ENCODE measurements around the gene HMBS. TPM values are rescaled to one million over a fixed set of nuclear protein-coding genes. Genes with fewer than 3 reads are reported as not detected.

Gene HMBS
- total RNA-seq (2014; rRNA removed; shearing (Covaris generic)) = 9.5 and 13.5 TPM in 2 replicates

DNA sequence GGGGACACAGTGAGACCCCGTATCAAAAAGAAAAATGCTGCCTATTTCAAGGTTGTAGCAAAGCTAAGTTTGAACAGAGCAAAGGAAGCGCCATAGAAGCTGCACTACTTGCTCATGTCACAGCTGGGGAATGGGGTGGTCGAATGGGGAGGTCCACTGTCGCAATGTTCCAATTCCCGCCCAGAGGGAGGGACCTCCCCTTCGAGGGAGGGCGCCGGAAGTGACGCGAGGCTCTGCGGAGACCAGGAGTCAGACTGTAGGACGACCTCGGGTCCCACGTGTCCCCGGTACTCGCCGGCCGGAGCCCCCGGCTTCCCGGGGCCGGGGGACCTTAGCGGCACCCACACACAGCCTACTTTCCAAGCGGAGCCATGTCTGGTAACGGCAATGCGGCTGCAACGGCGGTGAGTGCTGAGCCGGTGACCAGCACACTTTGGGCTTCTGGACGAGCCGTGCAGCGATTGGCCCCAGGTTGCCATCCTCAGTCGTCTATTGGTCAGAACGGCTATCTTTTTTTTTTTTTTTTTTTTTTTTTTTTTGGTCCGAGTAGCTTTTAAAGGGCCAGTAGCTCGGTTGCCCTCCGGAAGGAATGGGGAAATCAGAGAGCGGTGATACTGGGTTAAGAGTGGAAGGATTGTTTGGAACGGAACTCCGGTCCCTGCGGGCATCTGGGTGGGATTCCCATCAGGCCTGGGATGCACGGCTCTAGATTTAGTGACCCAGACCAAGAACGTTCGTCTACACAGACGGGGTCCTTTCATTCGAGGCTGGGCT is at the start of gene HMBS:
TSS of gene HMBS (plus strand) at position 219 of the 774 bp plus-strand sequence. CDS start at position 372, 153 bp downstream.

DNA sequence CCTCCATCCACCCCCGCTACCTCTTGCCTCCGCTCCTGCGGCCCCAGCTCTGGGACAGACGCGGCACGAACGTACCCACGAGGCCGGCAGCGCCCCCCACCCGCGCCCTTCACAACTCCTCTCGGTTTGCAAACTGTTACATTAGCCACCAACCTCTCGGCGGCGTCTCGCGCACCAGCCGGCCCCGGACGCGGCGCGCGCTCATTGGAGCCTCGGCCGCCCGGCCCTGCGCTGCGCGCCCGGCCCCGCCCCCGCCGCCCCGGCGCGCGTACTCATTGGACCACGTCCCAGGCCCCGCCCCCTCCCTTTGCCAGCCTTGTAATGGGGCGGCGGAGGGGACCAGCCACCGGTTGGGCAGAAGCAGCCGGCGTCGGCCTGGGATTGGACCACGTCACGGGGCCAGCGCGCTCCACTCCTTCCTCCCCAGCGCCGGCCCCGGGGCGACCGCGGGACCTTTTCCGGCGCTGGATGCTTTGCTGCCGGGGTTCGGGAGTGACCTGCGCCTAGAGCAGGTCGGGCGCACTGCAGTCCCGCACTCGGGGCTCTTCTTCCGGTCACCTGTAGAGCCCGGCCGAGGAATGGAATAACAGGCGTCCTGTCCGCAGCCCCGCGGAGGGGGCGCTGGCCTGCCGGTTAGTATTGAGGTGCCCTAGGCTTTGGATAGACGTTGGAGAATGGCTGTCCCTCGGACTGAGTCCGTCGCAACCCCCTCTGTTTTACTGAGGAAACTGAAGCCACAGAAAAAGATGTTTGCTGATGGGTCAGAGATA is 27.5 kb upstream of the HMBS start, which contains the start of gene HYOU1:
TSS of gene HYOU1 (minus strand) at position 206 of the 770 bp plus-strand sequence. CDS start 1,045 bp downstream, outside the sequence.

DNA sequence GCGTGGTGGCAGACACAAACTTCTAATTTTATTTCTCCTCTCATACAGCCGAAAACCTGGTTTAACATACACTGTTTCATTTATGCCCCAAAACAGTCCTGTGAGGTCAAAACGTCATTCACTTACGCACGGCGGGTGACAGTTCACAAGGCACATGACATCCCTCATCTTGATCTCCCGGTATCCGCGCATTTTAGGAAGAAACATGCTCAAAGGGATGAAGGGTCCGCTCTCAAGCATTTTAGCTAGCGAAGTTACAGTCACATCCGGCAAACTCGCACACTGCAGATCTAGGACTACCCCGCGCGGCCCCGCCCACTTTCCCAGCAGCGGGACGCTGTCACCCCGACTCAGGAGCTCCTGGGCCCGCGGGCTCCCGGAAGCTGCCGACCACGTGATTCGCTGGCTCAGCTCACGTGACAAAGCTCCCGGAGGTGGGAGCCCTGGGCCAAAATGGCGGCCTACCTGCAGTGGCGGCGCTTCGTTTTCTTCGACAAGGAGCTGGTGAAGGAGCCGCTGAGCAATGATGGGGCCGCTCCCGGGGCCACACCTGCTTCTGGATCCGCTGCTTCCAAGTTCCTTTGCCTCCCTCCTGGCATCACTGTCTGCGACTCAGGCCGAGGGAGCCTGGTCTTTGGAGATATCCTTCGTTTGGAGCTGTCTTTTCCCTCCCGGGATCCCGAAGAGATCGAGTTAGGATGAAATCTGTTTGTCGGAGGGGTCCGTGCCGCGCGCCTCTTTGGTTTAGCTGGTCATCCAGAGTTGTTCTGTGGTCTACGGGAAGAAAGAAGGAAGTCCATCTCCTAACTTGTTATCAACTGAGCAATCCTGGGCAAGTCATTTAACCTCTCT is 17.1 kb upstream of the HMBS start, which contains the start of gene VPS11:
TSS of gene VPS11 (plus strand) at position 448 of the 852 bp plus-strand sequence. CDS start at position 454, 6 bp downstream.

DNA sequence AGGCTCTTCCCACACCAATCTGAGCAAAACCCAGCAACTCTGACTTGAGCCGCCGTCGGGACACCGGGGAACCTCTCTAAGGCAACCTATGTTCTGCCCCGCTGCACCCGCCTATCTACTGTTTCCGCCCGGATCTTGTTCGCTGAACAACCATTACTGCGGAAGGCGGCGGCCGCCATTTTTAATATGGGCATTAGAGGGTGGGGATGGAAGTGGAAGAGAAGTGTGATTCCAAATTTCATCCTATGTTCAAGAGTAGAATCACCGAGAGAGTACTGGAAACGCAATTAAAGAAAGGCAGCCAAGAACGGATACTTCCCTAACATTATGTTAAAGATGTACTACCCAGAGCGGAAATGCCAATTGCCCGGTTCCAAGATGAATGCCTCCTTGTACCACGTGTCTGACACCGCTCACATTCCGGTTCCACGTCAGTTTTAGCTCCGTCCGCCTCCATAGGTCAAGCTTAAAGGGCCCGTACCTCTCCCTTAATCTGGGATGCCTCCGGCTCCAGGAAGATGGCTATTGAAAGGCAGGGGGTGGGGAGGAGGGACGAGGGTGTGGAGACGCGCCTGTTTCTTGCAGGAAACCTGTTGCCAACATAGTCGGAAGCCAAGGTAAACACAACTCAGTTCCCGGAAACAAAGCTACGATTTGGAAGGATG is 17.2 kb downstream of the HMBS start, which contains the start of gene DPAGT1:
TSS of gene DPAGT1 (minus strand) at position 95 of the 665 bp plus-strand sequence. CDS start 198 bp downstream, outside the sequence.

DNA sequence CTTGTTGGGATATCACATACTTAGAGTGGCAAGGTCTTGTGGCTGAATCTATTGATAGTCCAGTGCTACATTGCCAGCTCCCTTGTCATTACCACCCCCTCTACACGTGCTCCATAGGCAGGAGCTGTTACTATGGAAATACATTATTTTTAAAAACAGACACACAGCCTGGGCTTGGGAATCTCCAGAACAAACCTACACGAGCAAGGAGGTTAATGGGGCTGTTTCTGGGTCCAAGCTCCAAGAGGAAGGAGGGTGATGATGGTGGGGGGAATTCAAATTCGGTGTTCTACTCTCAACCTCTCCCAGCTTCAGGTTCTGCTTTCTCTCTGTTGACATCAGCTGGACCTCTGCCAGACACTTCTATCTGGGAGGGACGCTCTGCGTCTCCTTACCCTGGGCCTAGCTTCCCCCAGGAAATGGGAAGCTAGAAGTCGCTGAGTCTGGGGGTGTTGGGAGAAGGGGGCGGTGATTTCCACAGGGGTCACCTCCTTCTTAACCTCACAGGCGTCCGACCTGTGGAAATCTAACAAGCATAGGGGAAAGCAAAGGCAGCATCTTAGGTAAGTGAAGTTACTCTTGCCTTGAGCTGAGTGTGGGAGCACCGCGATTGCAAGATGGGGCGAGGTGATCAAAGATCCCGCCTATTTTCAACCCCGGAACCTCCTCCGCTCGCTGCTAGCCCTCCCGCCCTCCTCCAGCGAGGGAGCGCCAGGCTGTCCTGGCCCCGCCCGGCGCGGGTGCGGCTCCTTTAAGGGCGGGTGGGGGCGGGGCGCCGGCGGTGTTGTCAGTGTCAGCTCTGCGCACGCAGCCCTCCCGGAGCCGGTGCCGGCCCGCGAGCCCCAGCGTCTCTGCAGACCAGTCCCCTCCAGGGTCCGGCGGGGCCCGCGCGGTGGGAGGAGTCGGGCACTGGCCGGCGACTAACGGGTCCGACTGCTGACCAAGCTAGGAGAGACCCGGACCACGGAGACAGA is 22.2 kb downstream of the HMBS start, which contains the start of gene C2CD2L:
TSS of gene C2CD2L (plus strand) at position 781 of the 974 bp plus-strand sequence. CDS start 398 bp downstream, outside the sequence.

DNA sequence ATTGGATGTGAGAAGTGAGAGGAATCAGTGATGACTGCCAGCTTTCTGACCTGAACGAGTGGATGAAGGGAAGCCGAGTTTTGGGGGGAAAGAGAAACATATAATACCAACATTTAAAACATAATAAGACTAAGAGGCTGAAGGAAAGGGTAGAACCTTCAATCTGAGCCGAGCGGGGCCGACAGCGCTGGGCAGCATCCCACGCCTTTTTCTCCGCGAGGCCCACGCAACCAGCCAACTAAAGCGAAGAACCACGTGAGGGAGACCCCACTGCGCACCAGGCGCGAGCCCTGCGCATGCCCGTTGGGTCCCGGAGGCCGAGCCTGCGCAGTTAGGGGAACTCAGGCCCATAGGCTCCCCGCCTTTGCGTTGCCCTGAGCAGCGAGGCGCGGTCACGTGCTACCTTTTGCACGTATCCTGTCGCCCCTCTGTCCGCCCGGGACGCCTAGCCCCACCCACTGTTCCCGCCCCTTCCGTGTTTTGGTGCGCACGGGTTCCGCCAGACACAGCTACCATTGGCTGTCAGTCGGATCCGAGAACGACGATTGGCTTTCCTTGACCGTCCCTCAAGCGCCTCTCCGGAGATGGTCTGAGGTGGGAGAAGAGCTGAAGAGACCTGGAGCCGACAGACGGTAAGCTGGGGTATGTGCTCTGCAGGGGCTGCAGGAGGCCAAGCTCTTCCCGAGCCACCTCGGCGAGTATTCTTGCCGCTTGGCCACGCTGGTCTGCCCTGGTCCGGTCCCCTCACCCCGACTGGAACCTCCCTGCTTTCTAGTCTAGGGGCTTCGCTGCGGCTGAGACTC is 36.5 kb downstream of the HMBS start, which contains the start of gene HINFP:
TSS of gene HINFP (plus strand) at position 573 of the 803 bp plus-strand sequence. CDS start 5,365 bp downstream, outside the sequence.

Other genes with a start within 250 kb of the HMBS start
- not detected in 2 replicates for gene CXCR5, start 201.0 kb upstream of the HMBS start, total RNA-seq (2014; rRNA removed; shearing (Covaris generic))
- 20.1 and 20.4 TPM in 2 replicates for gene BCL9L, start 159.0 kb upstream of the HMBS start, total RNA-seq (2014; rRNA removed; shearing (Covaris generic))
- gene UPK2, start 128.6 kb upstream of the HMBS start, total RNA-seq (2014; rRNA removed; shearing (Covaris generic)) = not detected in 2 replicates
- gene FOXR1, start 113.1 kb upstream of the HMBS start, total RNA-seq (2014; rRNA removed; shearing (Covaris generic)) = not detected in 2 replicates
- gene CENATAC, start 86.7 kb upstream of the HMBS start, total RNA-seq (2014; rRNA removed; shearing (Covaris generic)) = 43.6 and 48.3 TPM in 2 replicates
- 1,513 and 1,807 TPM in 2 replicates for gene RPS25, start 66.5 kb upstream of the HMBS start, total RNA-seq (2014; rRNA removed; shearing (Covaris generic))
- 116 and 119 TPM in 2 replicates for gene TRAPPC4, start 66.1 kb upstream of the HMBS start, total RNA-seq (2014; rRNA removed; shearing (Covaris generic))
- 23.9 and 33.9 TPM in 2 replicates for gene SLC37A4, start 54.0 kb upstream of the HMBS start, total RNA-seq (2014; rRNA removed; shearing (Covaris generic))
- gene HYOU1, start 27.7 kb upstream of the HMBS start, total RNA-seq (2014; rRNA removed; shearing (Covaris generic)) = 183 and 189 TPM in 2 replicates
- gene VPS11, start 17.1 kb upstream of the HMBS start, total RNA-seq (2014; rRNA removed; shearing (Covaris generic)) = 35.2 and 39.1 TPM in 2 replicates
- 25.1 and 54.7 TPM in 2 replicates for gene DPAGT1, start 17.0 kb downstream of the HMBS start, total RNA-seq (2014; rRNA removed; shearing (Covaris generic))
- 17.9 and 18.2 TPM in 2 replicates for gene C2CD2L, start 22.5 kb downstream of the HMBS start, total RNA-seq (2014; rRNA removed; shearing (Covaris generic))
- 10.7 and 13.2 TPM in 2 replicates for gene HINFP, start 36.7 kb downstream of the HMBS start, total RNA-seq (2014; rRNA removed; shearing (Covaris generic))
- gene ABCG4, start 64.2 kb downstream of the HMBS start, total RNA-seq (2014; rRNA removed; shearing (Covaris generic)) = 0.08 and 0.23 TPM in 2 replicates
- gene NLRX1, start 83.8 kb downstream of the HMBS start, total RNA-seq (2014; rRNA removed; shearing (Covaris generic)) = 19.2 and 24.3 TPM in 2 replicates
- gene NHERF4, start 100.6 kb downstream of the HMBS start, total RNA-seq (2014; rRNA removed; shearing (Covaris generic)) = 0.11 TPM in 1 of 2 replicates, not detected in the other
- 9.6 and 10.9 TPM in 2 replicates for gene CBL, start 121.5 kb downstream of the HMBS start, total RNA-seq (2014; rRNA removed; shearing (Covaris generic))
- 182 and 200 TPM in 2 replicates for gene MCAM, start 232.2 kb downstream of the HMBS start, total RNA-seq (2014; rRNA removed; shearing (Covaris generic))
- gene RNF26, start 249.6 kb downstream of the HMBS start, total RNA-seq (2014; rRNA removed; shearing (Covaris generic)) = 7.1 and 7.5 TPM in 2 replicates